ENCODE measurements around the gene ATXN1. TPM values are rescaled to one million over a fixed set of nuclear protein-coding genes. Genes with fewer than 3 reads are reported as not detected.

Gene ATXN1
- total and polyA plus RNA-seq, 2 of the 8 experiments (the other 6 are each of a cell fraction or from before 2014, with no cell fraction given): 1.6 to 4.0 TPM

DNA sequence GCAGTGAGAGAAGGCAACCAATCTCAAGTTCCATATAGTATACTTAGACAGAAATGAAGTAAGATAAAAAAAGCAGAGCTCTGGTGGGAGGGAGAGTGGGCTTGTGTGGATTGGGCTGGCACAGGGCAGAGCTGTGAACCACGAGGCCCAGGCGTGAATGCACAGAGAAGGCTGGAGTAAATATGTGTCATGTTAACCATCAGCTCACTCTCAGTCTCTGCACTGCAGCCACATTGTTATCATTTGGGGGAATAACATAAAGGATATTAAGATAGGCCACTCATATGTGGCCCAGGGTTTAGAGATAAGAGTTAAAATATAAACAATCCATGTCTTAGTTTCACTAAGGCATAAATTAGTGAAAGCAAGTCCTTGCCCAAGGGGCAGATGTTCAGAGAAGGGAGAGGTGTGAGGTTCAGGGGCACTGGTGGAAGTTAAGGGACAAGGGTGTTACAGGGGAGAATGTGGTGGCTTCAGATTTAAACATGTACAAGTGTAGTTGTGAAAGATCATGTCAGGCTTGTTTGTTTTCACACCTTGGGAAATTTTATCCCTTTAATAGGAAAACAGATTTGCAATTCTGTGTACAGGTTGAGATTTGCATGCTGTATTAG is 508.5 kb downstream of the ATXN1 start:
- Histone ChIP-seq H2AK5ac (ENCODE audit: low read depth, low read length) (no peak overlapping the region), H2AFZ (ENCODE audit: low read length) (no peak overlapping the region), H2BK15ac (ENCODE audit: low read length) (no peak overlapping the region), H4K5ac (ENCODE audit: insufficient read length, low read depth, low read length) (no peak overlapping the region), H3K56ac (replicated peaks; ENCODE audit: insufficient read length, low read depth, low read length) (no peak overlapping the region), H2BK5ac (ENCODE audit: low read depth, low read length) (no peak overlapping the region), H2BK120ac (replicated peaks; ENCODE audit: low read depth, low read length) (no peak overlapping the region), H3K4me2 (ENCODE audit: insufficient read depth in 1 of 2, low read depth in 2 of 2, low read length in 2 of 2) (no peak overlapping the region), H3K4me1 (replicated peaks in 1 of 4; ENCODE audit: control insufficient read depth in 3 of 4, insufficient read depth in 4 of 4, low read length in 3 of 4) (peaks cover 0 to 7% (median 3%) of the 10 kb centered on the region in 4 experiments; a peak in 1 of 7 replicates), H3K27me3 (replicated peaks in 1 of 4; ENCODE audit: control insufficient read depth in 3 of 4, extremely low read depth in 1 of 4, insufficient read depth in 3 of 4, low read length in 3 of 4) (no peaks in the 10 kb centered on the region), H2BK12ac (ENCODE audit: low read depth, low read length) (no peak overlapping the region), H3K79me2 (ENCODE audit: control insufficient read depth in 1 of 2, insufficient read depth in 2 of 2, low read length in 2 of 2) (no peaks in the 10 kb centered on the region), H3K14ac (ENCODE audit: insufficient read length) (no peak overlapping the region), H3K9me3 (ENCODE audit: insufficient read depth in 2 of 2, low read depth in 1 of 2, low read length in 1 of 2) (no peaks in the 10 kb centered on the region), H3K79me1 (ENCODE audit: low read depth, low read length) (no peaks in the 10 kb centered on the region), H3K18ac (ENCODE audit: extremely low read depth, low read length) (no peak overlapping the region), H3K9ac (replicated peaks in 1 of 4; ENCODE audit: extremely low read depth in 1 of 4, low read depth in 3 of 4, low read length in 3 of 4) (no peak overlapping the region), H3K4ac (replicated peaks; ENCODE audit: insufficient read length, low read depth, low read length) (no peak overlapping the region), H3K27ac (ENCODE audit: low read depth, low read length) (no peak overlapping the region), H4K8ac (ENCODE audit: extremely low read depth, insufficient read depth, low read length) (no peak overlapping the region), H3K36me3 (ENCODE audit: control insufficient read depth in 2 of 4, insufficient read depth in 4 of 4, low read length in 3 of 4) (no peaks in the 10 kb centered on the region), H3K23me2 (ENCODE audit: low read depth, low read length) (no peaks in the 10 kb centered on the region), H3K4me3 (ENCODE audit: extremely low read depth in 1 of 4, insufficient read depth in 2 of 4, low read depth in 3 of 4, low read length in 4 of 4) (no peak overlapping the region), H4K20me1 (replicated peaks in 1 of 2; ENCODE audit: control insufficient read depth in 1 of 2, insufficient read depth in 2 of 2, low read length in 2 of 2) (no peaks in the 10 kb centered on the region), H3K23ac (ENCODE audit: insufficient read length) (no peak overlapping the region), H2BK20ac (ENCODE audit: low read length) (no peak overlapping the region), H4K91ac (replicated peaks; ENCODE audit: insufficient read length, low read length) (no peak overlapping the region)
- FAIRE-seq (no peak), DNase-seq (ENCODE audit: low read depth in 1 of 2, low spot score in 2 of 2) (no peak)
- 75% methylated on average over 2 of the region's 2 CpGs; no CpG with 5 or more reads in 1 of the 2 experiments for WGBS, 2 experiments (ENCODE audit: extremely low coverage in 1 of 2, insufficient coverage in 1 of 2, insufficient read length in 1 of 2, insufficient replicate concordance in 2 of 2, low coverage in 1 of 2, low lambda C conversion rate in 2 of 2, missing lambda C conversion rate in 1 of 2)
- ChIA-PET CTCF (ENCODE audit: partially characterized antibody) (no interaction called here), POLR2A (ENCODE audit: partially characterized antibody) (no interaction called here)
- TF ChIP-seq GTF2F1 (IDR thresholded peaks at IDR 0.05; ENCODE audit: borderline replicate concordance, low read depth, low read length) (no peak), SIX5 (IDR thresholded peaks at IDR 0.05; ENCODE audit: low read depth, low read length) (no peak), SIRT6 (IDR thresholded peaks at IDR 0.05; ENCODE audit: low read length) (no peak), CHD1 (IDR thresholded peaks at IDR 0.05; ENCODE audit: low read depth, low read length) (no peak), ASH2L (IDR thresholded peaks at IDR 0.05; ENCODE audit: low read length) (no peak), TEAD4 (IDR thresholded peaks at IDR 0.05; ENCODE audit: low read depth, low read length) (no peak), RNF2 (IDR thresholded peaks at IDR 0.05; ENCODE audit: borderline replicate concordance, low read depth, low read length, missing control alignments, poor library complexity, severe bottlenecking) (no peak), SAP30 (IDR thresholded peaks at IDR 0.05; ENCODE audit: insufficient read depth, insufficient replicate concordance, low read length) (no peak), SP4 (IDR thresholded peaks at IDR 0.05; ENCODE audit: low read length) (no peak), JUN (IDR thresholded peaks at IDR 0.05; ENCODE audit: low read depth, low read length) (no peak), RAD21 (IDR thresholded peaks at IDR 0.05 in 1 of 2, conservative IDR thresholded peaks at IDR 0.05 in 1 of 2; ENCODE audit: low read depth in 2 of 2, low read length in 2 of 2) (no peak), CBX5 (IDR thresholded peaks at IDR 0.05; ENCODE audit: low read depth, low read length) (no peak), RFX5 (IDR thresholded peaks at IDR 0.05; ENCODE audit: borderline replicate concordance, low read depth, low read length) (no peak)
